ENCODE measurements around the gene MAP3K13.

GRCh38 chr3:185316740-185317412, 46.1 kb upstream of the MAP3K13 start:
- TF ChIP-seq CTCF (conservative IDR thresholded peaks at IDR 0.05 in 1 of 2, IDR thresholded peaks at IDR 0.05 in 1 of 2; ENCODE audit: extremely low read depth in 1 of 2, insufficient read depth in 1 of 2, low read depth in 1 of 2, low read length in 2 of 2), result no peak
- no peak for TF ChIP-seq EZH2 (IDR thresholded peaks at IDR 0.05; ENCODE audit: borderline replicate concordance, low read length)

Measured in mammary epithelial cell (primary cell).